GM23338 (cell line): ENCODE measurements around the gene KIF3C. TPM values are rescaled to one million over a fixed set of nuclear protein-coding genes. Genes with fewer than 3 reads are reported as not detected.

Experiments used
- ATAC-seq: fragments of 200-7000 bp; cut with Tn5 transposase; 3 replicates; pipeline ENCODE4 v1.9.1; 2020
- DNase-seq: peaks from one replicate; pipeline ENCODE4 v3.0.0-alpha.2; 2015; ENCODE audit warnings: low spot score
- H2AFZ ChIP-seq: fragments of 200-600 bp; sonication (generic); 2 replicates; pipeline ENCODE4 v1.8.0; 2016; ENCODE audit warnings: antibody characterized with exemption, mild to moderate bottlenecking, moderate library complexity
- H3F3A ChIP-seq: fragments of 200-600 bp; sonication (generic); replicated peaks from 2 replicates; pipeline ENCODE4 v1.8.0; 2017; ENCODE audit warnings: antibody characterized with exemption, mixed run types, low read depth
- H3K27ac ChIP-seq: fragments of 200-600 bp; sonication (generic); 2 replicates; pipeline ENCODE4 v1.6.1; 2016; ENCODE audit warnings: low read depth
- H3K27me3 ChIP-seq: fragments of 200-600 bp; sonication (generic); 2 replicates; pipeline ENCODE4 v1.8.0; 2016; ENCODE audit warnings: mild to moderate bottlenecking, mixed run types, moderate library complexity; ENCODE audit not compliant: insufficient read depth
- H3K36me3 ChIP-seq: fragments of 200-600 bp; sonication (generic); 2 replicates; pipeline ENCODE4 v1.8.0; 2016; ENCODE audit warnings: mild to moderate bottlenecking; ENCODE audit not compliant: insufficient read depth
- H3K4me1 ChIP-seq: fragments of 200-600 bp; sonication (generic); 2 replicates; pipeline ENCODE4 v1.8.0; 2016; ENCODE audit warnings: mild to moderate bottlenecking, moderate library complexity; ENCODE audit not compliant: insufficient read depth
- H3K4me2 ChIP-seq: fragments of 200-600 bp; sonication (generic); 2 replicates; pipeline ENCODE4 v1.7.1; 2017; ENCODE audit warnings: mixed run types
- H3K4me3 ChIP-seq: fragments of 200-600 bp; sonication (generic); 2 replicates; pipeline ENCODE4 v1.6.1; 2016; ENCODE audit warnings: mixed run types
- H3K79me2 ChIP-seq: fragments of 200-600 bp; sonication (generic); replicated peaks from 2 replicates; pipeline ENCODE4 v1.8.0; 2017; ENCODE audit warnings: mild to moderate bottlenecking; ENCODE audit not compliant: insufficient read depth
- H3K9me2 ChIP-seq: fragments of 200-600 bp; sonication (generic); 2 replicates; pipeline ENCODE4 v1.8.0; 2017; ENCODE audit not compliant: insufficient read depth
- H4K20me1 ChIP-seq: fragments of 200-600 bp; sonication (generic); replicated peaks from 2 replicates; pipeline ENCODE4 v1.8.0; 2017; ENCODE audit warnings: mild to moderate bottlenecking; ENCODE audit not compliant: insufficient read depth
- H3K27ac Mint-ChIP-seq: 2 replicates; pipeline ENCODE4 v1.8.0; 2020; ENCODE audit warnings: inconsistent platforms, mild to moderate bottlenecking, moderate library complexity, mixed read lengths
- H3K27me3 Mint-ChIP-seq: 3 replicates; pipeline ENCODE4 v1.8.0; 2022; ENCODE audit warnings: low read depth, mild to moderate bottlenecking, moderate library complexity, mixed read lengths, inconsistent platforms; ENCODE audit not compliant: insufficient read depth, poor library complexity
- H3K36me3 Mint-ChIP-seq: 3 replicates; pipeline ENCODE4 v1.8.0; 2021; ENCODE audit warnings: low read depth, mild to moderate bottlenecking, inconsistent platforms, moderate library complexity, mixed read lengths
- H3K4me1 Mint-ChIP-seq: 3 replicates; pipeline ENCODE4 v1.8.0; 2020; ENCODE audit warnings: mild to moderate bottlenecking, inconsistent platforms, mixed read lengths
- H3K4me3 Mint-ChIP-seq: 3 replicates; pipeline ENCODE4 v1.8.0; 2021; ENCODE audit warnings: moderate library complexity, mild to moderate bottlenecking, inconsistent platforms, mixed read lengths
- H3K9me3 Mint-ChIP-seq: 3 replicates; pipeline ENCODE4 v1.8.0; 2020; ENCODE audit warnings: moderate library complexity, mild to moderate bottlenecking, inconsistent platforms, mixed read lengths
- CREB1 ChIP-seq: fragments of 250-450 bp; sonication (Bioruptor Pico); IDR thresholded peaks from 2 replicates; pipeline ENCODE4 v1.5.0; 2020; ENCODE audit warnings: low read depth, mild to moderate bottlenecking, moderate library complexity
- CTCF ChIP-seq, 2 experiments: fragments of 200-600 bp in 1 of 2; sonication (generic) in 1 of 2; conservative IDR thresholded peaks; 2 replicates each; pipeline versions ENCODE4 v1.5.1 to v1.6.1; 2016 to 2017; ENCODE audit warnings: antibody characterized with exemption in 2 of 2, low read depth in 2 of 2, mild to moderate bottlenecking in 2 of 2, moderate library complexity in 1 of 2
- EZH2phosphoT487 ChIP-seq: fragments of 200-600 bp; sonication (generic); IDR thresholded peaks from one replicate; pipeline ENCODE4 v1.8.1; 2018; ENCODE audit warnings: antibody characterized with exemption; ENCODE audit not compliant: unreplicated experiment
- JUNB ChIP-seq: IDR thresholded peaks from one replicate; pipeline ENCODE4 v1.6.1; 2016; ENCODE audit warnings: antibody characterized with exemption; ENCODE audit not compliant: unreplicated experiment
- NANOG ChIP-seq: IDR thresholded peaks from 2 replicates; pipeline ENCODE4 v1.6.1; 2016; ENCODE audit warnings: antibody characterized with exemption, borderline replicate concordance
- POLR2AphosphoS5 ChIP-seq: IDR thresholded peaks from 2 replicates; pipeline ENCODE4 v1.6.1; 2016; ENCODE audit warnings: antibody characterized with exemption, low read depth
- REST ChIP-seq: IDR thresholded peaks from one replicate; pipeline ENCODE4 v1.6.1; 2018; ENCODE audit warnings: antibody characterized with exemption; ENCODE audit not compliant: unreplicated experiment
- STAT1 ChIP-seq: IDR thresholded peaks from one replicate; pipeline ENCODE4 v1.6.1; 2016; ENCODE audit warnings: antibody characterized with exemption; ENCODE audit not compliant: unreplicated experiment
- ZNF114 ChIP-seq: fragments of 250-450 bp; sonication (Bioruptor Pico); IDR thresholded peaks from 2 replicates; pipeline ENCODE4 v1.5.0; 2020; ENCODE audit warnings: mild to moderate bottlenecking, moderate library complexity
- ZNF331 ChIP-seq: fragments of 250-450 bp; sonication (Bioruptor Pico); IDR thresholded peaks from 2 replicates; pipeline ENCODE4 v1.5.0; 2020; ENCODE audit warnings: low read depth, mild to moderate bottlenecking, moderate library complexity
- ZNF462 ChIP-seq: fragments of 250-450 bp; sonication (Bioruptor Pico); IDR thresholded peaks from 2 replicates; pipeline ENCODE4 v1.5.0; 2020; ENCODE audit warnings: mild to moderate bottlenecking, moderate library complexity
- polyA plus RNA-seq: library from polyadenylated mRNA; unstranded; fragments of >200 nt; fragmentation: Nextera tagmentation; extraction: Ambion mirVana; gene quantifications from 2 replicates; pipeline ENCODE4 v1.2.1, GENCODE V29; 2016
- total RNA-seq: library from RNA; depleted of rRNA; stranded (reverse); fragments of >200 nt; shearing (Covaris generic); gene quantifications from 2 replicates; pipeline ENCODE4 v1.2.3, GENCODE V29; 2014

The KIF3C gene
- total and polyA plus RNA-seq, 2 experiments from 2014 or later = 14.9 to 40.0 TPM

GRCh38 chr2:25988134-25988533 is 5.8 kb upstream of the KIF3C start (continued):
- TF ChIP-seq CTCF (conservative IDR thresholded peaks at IDR 0.05; ENCODE audit: low read depth in 2 of 2) = no peak

- no peak for ATAC-seq
- no peaks in the 10 kb centered on the region; the same call in 1 of the 3 replicates for H3K9me3 Mint-ChIP-seq
- peak overlapping the region; percentile 79; the same call in 2 of the 3 replicates for H3K4me3 Mint-ChIP-seq
- peak overlapping the region; percentile 92 for H2AFZ ChIP-seq
- no peaks in the 10 kb centered on the region; the same call in 1 of the 2 replicates for H3K9me2 ChIP-seq
- peaks cover 27% of the 10 kb centered on the region for H3K79me2 ChIP-seq
- peak overlapping the region; percentile 94; the same call in 1 of the 2 replicates for H3K4me2 ChIP-seq
- H3K27me3 Mint-ChIP-seq = peaks cover 15% of the 10 kb centered on the region
- no peak for DNase-seq
- H3K4me3 ChIP-seq = peak overlapping the region; percentile 96; the same call in 1 of the 2 replicates
- no peaks in the 10 kb centered on the region for H3K36me3 ChIP-seq
- H3K27ac Mint-ChIP-seq = no peak overlapping the region
- peak overlapping the region; percentile 97 for H3K27ac ChIP-seq
- H3K36me3 Mint-ChIP-seq = peaks cover 27% of the 10 kb centered on the region
- no peaks in the 10 kb centered on the region for H3K27me3 ChIP-seq
- H3K4me1 Mint-ChIP-seq = peaks cover 33% of the 10 kb centered on the region
- H4K20me1 ChIP-seq = peaks cover 10% of the 10 kb centered on the region; the same call in 1 of the 2 replicates
- peaks cover 15% of the 10 kb centered on the region for H3F3A ChIP-seq
- peaks cover 24% of the 10 kb centered on the region for H3K4me1 ChIP-seq
- TF ChIP-seq ZNF331 (CRISPR knock-in tag) (no peak), ZNF462 (CRISPR knock-in tag) (no peak), POLR2AphosphoS5 (no peak), CTCF (conservative IDR thresholded peaks at IDR 0.05; ENCODE audit: low read depth in 2 of 2) (no peak), NANOG (no peak), REST (no peak), ZNF114 (CRISPR knock-in tag) (no peak), CREB1 (CRISPR knock-in tag) (no peak), EZH2phosphoT487 (no peak), JUNB (no peak), STAT1 (no peak)
Observed at GRCh38 chr2:25983735-25984134, 1.4 kb upstream of the KIF3C start.
